Activated T-cell treated with anti-CD3 and anti-CD28 coated beads, Interleukin-2, amount 50 U/mL, for 24 hours (primary cell): ENCODE data around the gene CPA2.

Experiments used
- DNase-seq: peaks from one replicate; pipeline ENCODE4 v3.0.0-alpha.2; 2020
- H3K27ac Mint-ChIP-seq: 2 replicates; pipeline ENCODE4 v1.8.0; 2020; ENCODE audit warnings: mild to moderate bottlenecking, mixed read lengths
- H3K27me3 Mint-ChIP-seq: 2 replicates; pipeline ENCODE4 v1.8.0; 2020; ENCODE audit warnings: mixed read lengths
- H3K36me3 Mint-ChIP-seq: 2 replicates; pipeline ENCODE4 v1.8.0; 2020; ENCODE audit warnings: low read depth, mixed read lengths
- H3K4me1 Mint-ChIP-seq: 2 replicates; pipeline ENCODE4 v1.8.0; 2020; ENCODE audit warnings: low read depth, mixed read lengths
- H3K4me3 Mint-ChIP-seq: 2 replicates; pipeline ENCODE4 v1.8.0; 2020; ENCODE audit warnings: mild to moderate bottlenecking, moderate library complexity, mixed read lengths
- H3K9me3 Mint-ChIP-seq: 2 replicates; pipeline ENCODE4 v1.8.0; 2020; ENCODE audit warnings: mixed read lengths

Gene CPA2

DNA sequence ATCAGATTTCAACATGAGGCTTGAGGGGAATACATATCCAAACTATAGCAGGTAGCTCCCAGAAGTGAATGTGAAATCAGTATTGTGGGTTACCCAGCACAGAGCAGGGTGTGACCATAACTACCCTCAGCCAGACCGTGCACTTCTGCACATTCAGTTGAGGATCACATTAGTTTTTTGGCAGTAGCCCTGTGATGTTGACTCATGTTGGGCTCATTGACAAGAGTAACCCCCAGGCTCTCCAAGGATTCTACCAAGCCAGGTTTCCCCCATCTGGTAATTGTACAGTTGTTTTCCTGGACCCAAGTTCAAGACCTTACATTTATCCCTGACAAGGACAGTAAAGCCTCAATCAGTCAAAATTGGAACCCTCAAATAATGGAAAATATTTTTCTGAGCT is 14.6 kb downstream of the CPA2 start:
- Mint-ChIP-seq H3K4me3 (no peak overlapping the region), H3K4me1 (peaks cover 18% of the 10 kb centered on the region), H3K36me3 (no peaks in the 10 kb centered on the region), H3K27me3 (peaks cover 5% of the 10 kb centered on the region), H3K9me3 (no peaks in the 10 kb centered on the region), H3K27ac (no peak overlapping the region)
- DNase-seq = no peak

DNA sequence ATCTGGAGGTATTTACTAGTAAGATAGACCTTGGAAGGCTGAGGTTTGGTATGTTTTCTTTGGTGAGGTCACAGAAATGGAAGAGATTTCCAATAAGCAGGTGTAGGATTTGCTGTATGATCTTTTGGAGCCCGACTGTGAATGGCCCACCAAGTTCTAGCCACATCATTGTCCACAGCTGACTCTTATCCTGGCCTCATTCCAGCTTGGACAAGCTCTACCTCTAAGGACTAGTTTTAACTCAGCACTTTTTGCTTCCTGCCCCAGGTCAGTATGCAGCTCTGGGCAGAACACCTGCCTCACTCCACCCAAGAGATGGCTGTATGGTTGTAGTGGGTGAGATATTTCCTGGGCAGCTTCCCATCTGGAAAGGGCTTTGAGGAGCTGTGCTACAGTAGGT is 20.2 kb downstream of the CPA2 start:
- Mint-ChIP-seq H3K4me3 (no peak overlapping the region), H3K9me3 (no peaks in the 10 kb centered on the region), H3K27me3 (peaks cover 5% of the 10 kb centered on the region), H3K4me1 (no peaks in the 10 kb centered on the region), H3K36me3 (no peaks in the 10 kb centered on the region), H3K27ac (no peak overlapping the region)
- no peak for DNase-seq

DNA sequence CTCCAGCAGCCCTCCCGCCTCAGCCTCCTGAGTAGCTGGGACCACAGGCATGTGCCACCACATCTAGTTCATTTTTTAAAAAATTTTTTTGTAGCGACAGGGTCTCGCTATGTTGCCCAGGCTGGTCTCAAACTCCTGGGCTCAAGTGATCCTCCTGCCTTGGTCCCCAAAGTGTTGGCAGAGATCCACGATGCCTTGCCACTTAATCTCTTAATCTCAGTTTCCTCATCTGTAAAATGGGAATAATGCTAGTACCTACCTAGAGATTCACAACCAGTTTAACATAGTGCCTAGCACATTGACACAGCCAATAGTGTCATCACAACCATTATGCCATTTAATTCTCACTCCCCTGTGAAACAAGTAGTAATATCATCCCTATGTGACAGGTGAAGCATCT is 21.5 kb downstream of the CPA2 start:
- no peak for DNase-seq
- Mint-ChIP-seq H3K27ac (no peak overlapping the region), H3K4me3 (no peak overlapping the region), H3K36me3 (no peaks in the 10 kb centered on the region), H3K4me1 (no peaks in the 10 kb centered on the region), H3K27me3 (peaks cover 5% of the 10 kb centered on the region), H3K9me3 (no peaks in the 10 kb centered on the region)

DNA sequence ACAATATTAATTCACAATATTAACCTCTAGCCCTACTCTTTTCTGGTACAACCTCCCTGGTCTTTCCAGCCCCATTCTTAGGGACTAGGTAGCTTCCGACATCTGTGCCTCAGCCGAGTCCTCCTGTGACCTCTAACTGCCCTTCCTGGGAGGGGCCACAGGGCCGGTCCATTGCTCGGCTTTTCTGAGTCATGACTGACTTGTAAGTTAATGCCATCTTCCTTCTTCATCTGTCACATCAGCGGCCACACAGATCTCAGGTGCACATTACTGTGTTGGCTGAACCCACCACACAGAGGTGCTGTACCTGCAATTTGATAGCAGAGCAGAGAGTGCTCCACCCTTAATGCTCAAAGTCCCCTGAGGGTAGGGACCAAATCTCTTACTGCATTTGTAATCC is 22.2 kb downstream of the CPA2 start:
- DNase-seq = no peak

DNA sequence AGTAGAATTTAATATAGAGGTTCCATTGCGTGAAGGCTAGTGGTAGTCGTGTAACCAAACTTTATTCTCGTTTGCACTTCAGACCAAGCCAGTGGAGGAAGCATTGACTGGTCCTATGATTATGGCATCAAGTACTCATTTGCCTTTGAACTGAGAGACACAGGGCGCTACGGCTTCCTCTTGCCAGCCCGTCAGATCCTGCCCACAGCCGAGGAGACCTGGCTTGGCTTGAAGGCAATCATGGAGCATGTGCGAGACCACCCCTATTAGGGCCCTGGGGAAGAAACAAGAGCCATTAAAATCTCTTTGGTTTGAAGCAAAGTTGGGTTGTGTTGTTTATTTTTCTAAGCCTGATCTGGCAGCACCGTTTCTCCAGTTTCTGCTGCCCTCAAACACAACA is 22.8 kb downstream of the CPA2 start:
- no peak overlapping the region for H3K27ac Mint-ChIP-seq
- DNase-seq = no peak
- H3K27me3 Mint-ChIP-seq = peaks cover 3% of the 10 kb centered on the region
- no peak overlapping the region for H3K4me3 Mint-ChIP-seq
- no peaks in the 10 kb centered on the region for H3K36me3 Mint-ChIP-seq
- H3K4me1 Mint-ChIP-seq = no peaks in the 10 kb centered on the region
- no peaks in the 10 kb centered on the region for H3K9me3 Mint-ChIP-seq

More for the DNA sequence above, 22.2 kb downstream of the CPA2 start:
- Mint-ChIP-seq H3K9me3 (no peaks in the 10 kb centered on the region), H3K4me3 (no peak overlapping the region), H3K27me3 (peaks cover 5% of the 10 kb centered on the region), H3K4me1 (no peaks in the 10 kb centered on the region), H3K27ac (no peak overlapping the region), H3K36me3 (no peaks in the 10 kb centered on the region)

DNA sequence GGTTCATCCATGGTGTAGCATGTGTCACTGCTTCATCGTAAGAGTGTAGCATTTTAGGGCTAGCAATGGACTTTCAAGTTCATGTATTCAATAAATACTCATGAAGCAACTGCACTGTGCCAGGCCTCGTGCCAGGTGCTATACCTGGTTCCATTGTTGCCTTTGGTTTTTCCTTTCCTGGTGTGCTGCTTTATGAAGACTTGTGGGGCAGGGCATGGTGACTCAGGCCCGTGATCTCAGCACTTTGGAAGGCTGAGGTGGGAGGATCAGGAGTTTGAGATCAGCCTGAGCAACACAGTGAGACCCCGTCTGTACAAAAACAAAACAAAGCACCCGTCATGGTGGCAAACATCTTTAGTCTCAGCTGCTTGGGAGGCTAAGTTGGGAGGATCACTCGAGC is 24.1 kb downstream of the CPA2 start:
- no peaks in the 10 kb centered on the region for H3K4me1 Mint-ChIP-seq
- no peaks in the 10 kb centered on the region for H3K36me3 Mint-ChIP-seq
- H3K27ac Mint-ChIP-seq = no peak overlapping the region
- no peaks in the 10 kb centered on the region for H3K9me3 Mint-ChIP-seq
- no peak overlapping the region for H3K4me3 Mint-ChIP-seq
- H3K27me3 Mint-ChIP-seq = no peaks in the 10 kb centered on the region
- no peak for DNase-seq

DNA sequence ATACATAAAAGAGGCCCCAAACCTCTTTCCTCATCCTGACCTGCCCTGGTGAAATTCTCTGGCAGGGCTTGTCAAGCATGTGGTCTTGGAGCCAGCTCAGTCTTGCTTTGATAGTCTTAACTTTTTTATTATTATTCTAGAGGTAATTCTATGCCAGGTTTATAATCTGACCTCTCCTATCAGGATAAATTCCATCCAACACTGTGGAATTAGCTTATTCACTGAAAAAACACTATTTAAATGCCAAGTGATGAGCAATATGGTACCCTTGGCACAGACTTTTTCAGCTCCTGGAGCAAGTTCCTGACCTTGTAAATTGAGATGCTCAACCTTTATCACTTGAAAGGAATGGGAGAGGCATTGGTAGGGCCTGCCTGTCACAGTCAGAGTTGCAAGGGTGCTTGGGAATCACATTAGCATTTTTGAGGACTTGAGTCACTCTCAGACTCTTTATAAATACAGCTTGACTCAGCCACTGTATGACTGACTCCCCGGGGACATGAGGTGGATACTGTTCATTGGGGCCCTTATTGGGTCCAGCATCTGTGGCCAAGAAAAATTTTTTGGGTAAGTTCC is 26.1 kb downstream of the CPA2 start, which contains the start of gene CPA4:
CPA4 (plus strand) TSS at position 480 of the 576 bp plus-strand sequence; CDS start at position 500, 20 bp downstream.
- DNase-seq = no peak
- H3K27ac Mint-ChIP-seq = no peak within 1 kb of the TSS
- no peaks in the 10 kb centered on the region for H3K36me3 Mint-ChIP-seq
- H3K27me3 Mint-ChIP-seq = no peaks in the 10 kb centered on the region
- no peak within 1 kb of the TSS for H3K4me3 Mint-ChIP-seq
- no peaks in the 10 kb centered on the region for H3K9me3 Mint-ChIP-seq
- H3K4me1 Mint-ChIP-seq = no peaks in the 10 kb centered on the region

DNA sequence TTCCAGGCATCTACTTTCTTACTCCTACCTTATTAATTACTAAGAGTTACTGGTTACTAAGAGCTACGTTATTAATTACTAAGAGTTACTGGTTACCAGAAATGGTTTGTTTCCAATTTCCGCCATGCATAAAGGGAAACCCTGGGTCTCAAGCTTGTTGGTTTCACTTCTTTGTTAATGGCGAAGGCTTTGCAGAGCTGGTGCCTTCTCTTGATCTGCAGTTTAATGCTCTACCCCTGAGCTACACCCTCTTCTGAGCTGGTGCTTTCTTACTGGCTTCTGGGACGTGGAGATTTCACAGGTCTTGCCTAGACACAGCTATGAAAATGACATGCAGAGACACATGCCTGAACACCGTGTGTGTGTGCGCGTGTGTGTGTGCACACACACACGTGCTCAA is 26.9 kb downstream of the CPA2 start:
- no peak for DNase-seq
- Mint-ChIP-seq H3K27me3 (no peaks in the 10 kb centered on the region), H3K4me3 (no peak overlapping the region), H3K27ac (no peak overlapping the region), H3K4me1 (no peaks in the 10 kb centered on the region), H3K36me3 (no peaks in the 10 kb centered on the region), H3K9me3 (no peaks in the 10 kb centered on the region)

DNA sequence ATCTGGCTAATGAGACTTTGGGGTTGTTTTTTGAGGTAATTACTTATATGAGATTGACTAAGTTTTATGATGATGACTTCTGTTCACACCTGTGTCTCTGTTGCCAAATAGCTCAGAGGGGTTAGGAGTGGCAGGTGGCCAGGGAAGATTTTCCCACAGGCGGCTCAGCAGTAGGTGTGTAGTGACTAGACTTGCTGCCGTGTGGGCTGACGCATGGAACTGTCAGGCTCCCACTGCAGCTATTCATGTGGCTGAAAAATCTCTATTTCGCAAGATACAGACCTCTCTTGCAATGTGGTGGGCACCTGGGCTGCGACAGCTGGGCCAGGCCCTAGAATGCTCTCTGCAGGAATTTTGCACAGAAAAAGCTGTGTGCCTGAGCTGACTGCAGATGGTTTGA is 27.7 kb downstream of the CPA2 start:
- H3K27ac Mint-ChIP-seq = no peak overlapping the region
- no peaks in the 10 kb centered on the region for H3K36me3 Mint-ChIP-seq
- H3K4me1 Mint-ChIP-seq = no peaks in the 10 kb centered on the region
- H3K27me3 Mint-ChIP-seq = no peaks in the 10 kb centered on the region
- no peak for DNase-seq
- no peaks in the 10 kb centered on the region for H3K9me3 Mint-ChIP-seq
- no peak overlapping the region for H3K4me3 Mint-ChIP-seq

DNA sequence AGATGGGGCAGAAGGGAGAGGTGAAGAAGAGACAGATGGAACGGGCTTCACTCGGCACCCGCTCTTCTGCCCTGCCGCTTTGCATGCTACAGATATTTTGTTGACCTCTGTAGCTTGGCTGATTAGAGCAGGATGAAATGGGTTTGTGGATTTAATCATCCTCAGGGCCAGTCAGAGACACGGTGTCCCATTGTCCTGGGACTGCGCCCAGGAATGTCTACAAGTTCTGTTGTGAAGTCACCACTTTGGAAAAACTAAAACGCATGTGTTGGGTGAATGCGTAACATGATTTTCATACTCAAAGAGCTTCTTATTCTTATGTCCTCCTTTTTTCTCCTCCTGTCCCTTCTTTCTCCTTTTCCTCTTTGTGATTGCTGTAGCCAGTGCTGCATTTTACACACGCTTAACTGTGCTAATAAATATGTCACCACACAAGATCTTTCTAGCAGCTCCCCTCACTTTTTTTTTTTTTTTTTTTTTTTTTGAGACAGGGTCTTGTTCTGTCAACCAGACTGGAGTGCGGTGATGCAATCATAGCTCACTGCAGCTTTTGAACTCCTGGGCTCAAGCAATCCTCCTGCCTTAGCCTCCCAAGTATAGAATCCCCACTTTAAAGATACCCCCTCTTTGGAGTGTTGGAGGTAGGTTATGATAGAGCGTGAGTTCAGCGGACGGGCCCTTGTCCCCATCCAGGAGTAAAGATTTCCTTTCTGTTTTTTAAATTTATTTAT is 29.7 kb downstream of the CPA2 start:
- H3K36me3 Mint-ChIP-seq = no peaks in the 10 kb centered on the region
- H3K27ac Mint-ChIP-seq = no peak overlapping the region
- no peaks in the 10 kb centered on the region for H3K27me3 Mint-ChIP-seq
- no peak overlapping the region for H3K4me3 Mint-ChIP-seq
- no peak for DNase-seq
- no peaks in the 10 kb centered on the region for H3K9me3 Mint-ChIP-seq
- no peaks in the 10 kb centered on the region for H3K4me1 Mint-ChIP-seq

DNA sequence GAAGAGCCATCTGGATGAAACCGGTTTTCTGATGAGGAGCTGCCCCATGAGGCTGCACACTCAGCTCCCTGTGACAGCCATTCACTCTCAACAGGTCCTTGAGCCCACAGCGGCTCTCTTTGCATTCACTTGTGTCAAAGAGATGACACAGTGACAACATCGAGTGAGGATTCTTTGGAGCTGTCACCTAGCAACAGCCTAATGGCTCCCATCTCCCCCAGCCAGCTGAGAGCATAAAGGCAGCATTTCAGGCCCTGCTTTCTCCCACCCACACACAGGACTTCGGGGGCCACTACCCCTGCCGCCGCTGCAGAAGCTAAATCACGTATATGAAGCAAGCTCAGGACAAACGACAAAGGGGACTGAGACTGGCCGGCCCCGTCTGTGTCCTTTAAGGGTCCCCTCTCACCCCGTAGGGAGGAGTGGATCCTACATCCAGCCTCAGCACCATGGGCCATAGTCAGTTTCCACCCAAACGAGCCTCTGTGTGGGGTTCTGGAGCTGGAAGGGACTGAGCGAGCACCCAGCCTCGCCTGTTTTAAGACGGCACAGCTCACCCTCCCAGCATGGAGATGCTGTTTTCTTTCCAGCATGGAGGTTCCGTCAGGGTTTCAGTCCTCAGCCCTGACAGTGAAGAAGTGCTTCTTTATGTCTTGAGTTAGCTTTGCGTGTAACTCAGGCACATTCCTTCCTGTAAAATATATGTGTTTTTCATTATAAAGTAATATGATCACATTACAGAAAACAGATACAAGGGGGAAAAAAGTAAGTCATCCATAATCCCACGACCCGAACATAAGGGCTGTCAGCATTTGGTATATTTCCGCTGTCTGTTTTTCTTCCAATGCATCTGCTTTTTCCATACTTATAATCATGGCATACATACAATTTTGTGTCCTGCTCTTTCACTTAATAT is 31.2 kb downstream of the CPA2 start:
- Mint-ChIP-seq H3K9me3 (no peaks in the 10 kb centered on the region), H3K4me1 (no peaks in the 10 kb centered on the region), H3K27me3 (no peaks in the 10 kb centered on the region), H3K27ac (no peak overlapping the region), H3K36me3 (no peaks in the 10 kb centered on the region), H3K4me3 (no peak overlapping the region)
- no peak for DNase-seq

DNA sequence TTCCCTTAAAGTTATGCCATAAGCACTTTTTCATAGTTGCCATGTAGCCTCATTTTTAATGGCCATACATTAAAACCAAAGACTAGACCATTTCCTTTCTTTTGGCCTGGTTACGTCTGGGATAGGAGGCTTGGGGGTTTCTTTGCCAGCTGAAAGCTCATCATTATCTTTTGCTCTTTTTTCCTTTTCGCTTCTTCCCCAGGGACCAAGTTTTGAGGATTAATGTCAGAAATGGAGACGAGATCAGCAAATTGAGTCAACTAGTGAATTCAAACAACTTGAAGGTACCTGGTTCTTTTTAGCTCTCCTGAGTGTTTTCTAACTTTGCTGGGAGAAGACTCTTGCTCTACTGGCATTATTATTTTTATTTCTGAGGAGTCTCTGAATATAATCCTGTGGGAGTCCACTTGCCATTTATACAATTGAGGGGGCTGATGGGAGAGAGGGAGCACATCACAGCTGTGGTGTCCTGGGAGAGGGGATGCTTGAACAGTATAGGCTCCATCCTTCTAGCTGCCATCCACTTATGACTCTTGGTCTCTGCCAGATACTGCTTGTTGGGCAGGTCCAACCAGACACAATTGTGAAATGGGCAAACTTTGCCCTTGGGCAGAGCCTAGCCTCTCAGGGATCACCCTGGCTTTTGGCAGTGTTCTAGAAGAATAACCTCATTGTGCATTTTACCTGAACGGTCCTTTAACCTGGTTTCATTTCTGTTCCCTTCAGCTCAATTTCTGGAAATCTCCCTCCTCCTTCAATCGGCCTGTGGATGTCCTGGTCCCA is 32.1 kb downstream of the CPA2 start:
- Mint-ChIP-seq H3K4me3 (no peak overlapping the region), H3K9me3 (no peaks in the 10 kb centered on the region), H3K27me3 (no peaks in the 10 kb centered on the region), H3K36me3 (no peaks in the 10 kb centered on the region), H3K4me1 (no peaks in the 10 kb centered on the region), H3K27ac (no peak overlapping the region)
- no peak for DNase-seq

DNA sequence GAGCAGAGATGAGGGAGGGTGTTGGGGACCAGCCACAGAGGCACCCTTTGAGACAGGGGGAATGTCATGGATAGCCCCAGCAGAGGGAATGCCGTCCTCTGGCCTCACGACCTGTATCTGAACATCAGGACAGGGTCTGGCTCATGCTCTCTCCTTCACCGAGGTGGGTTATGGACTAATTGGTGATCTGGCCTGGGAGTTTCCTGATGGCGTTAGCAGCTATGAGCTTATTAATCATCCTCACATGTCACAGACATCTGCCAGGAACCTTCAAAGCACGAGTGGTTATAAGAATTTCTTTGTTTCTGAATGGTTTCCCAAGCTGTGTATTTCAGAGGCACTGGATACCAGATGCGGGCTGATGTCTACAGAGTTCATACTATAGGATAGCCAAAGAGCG is 33.2 kb downstream of the CPA2 start:
- Mint-ChIP-seq H3K4me3 (no peak overlapping the region), H3K36me3 (no peaks in the 10 kb centered on the region), H3K27ac (no peak overlapping the region), H3K27me3 (no peaks in the 10 kb centered on the region), H3K4me1 (no peaks in the 10 kb centered on the region), H3K9me3 (no peaks in the 10 kb centered on the region)
- no peak for DNase-seq

DNA sequence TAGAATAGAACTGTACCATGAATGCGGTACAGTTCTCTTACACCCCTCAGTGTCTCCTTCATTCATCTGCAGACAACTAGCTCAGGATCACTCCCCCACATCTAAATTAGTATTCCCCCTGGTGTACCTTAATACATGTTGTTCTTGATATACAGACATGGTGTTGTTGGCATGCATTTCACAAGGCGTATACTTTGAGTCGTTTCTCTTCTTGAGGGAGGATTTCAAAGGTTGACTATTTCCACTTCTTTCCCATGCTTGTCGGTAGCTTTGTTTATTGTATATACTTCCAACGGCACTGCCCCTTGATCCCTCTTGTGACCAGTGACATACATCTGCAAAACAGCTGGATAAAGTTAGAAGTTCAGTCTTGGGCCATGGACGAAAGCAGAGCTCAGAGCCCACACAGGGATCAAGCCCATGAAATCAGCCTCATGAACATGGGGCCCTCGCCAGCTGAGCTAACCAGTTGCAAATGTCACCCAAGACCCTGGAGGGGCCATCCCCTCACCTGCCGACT is 34.9 kb downstream of the CPA2 start:
- Mint-ChIP-seq H3K27me3 (no peaks in the 10 kb centered on the region), H3K4me1 (no peaks in the 10 kb centered on the region), H3K4me3 (no peak overlapping the region), H3K9me3 (no peaks in the 10 kb centered on the region), H3K36me3 (no peaks in the 10 kb centered on the region), H3K27ac (no peak overlapping the region)
- DNase-seq = no peak
